NOMO-1 treated with dmso at 0.1 percent for 144 hours (cell line): Measurements from ENCODE around the gene CSNK2A3.

ENCODE experiments used
- DNase-seq: peaks from one replicate; lab custom pipeline; 2025; ENCODE audit not compliant: unreplicated experiment; lab: John Stamatoyannopoulos, UW

The CSNK2A3 gene

DNA sequence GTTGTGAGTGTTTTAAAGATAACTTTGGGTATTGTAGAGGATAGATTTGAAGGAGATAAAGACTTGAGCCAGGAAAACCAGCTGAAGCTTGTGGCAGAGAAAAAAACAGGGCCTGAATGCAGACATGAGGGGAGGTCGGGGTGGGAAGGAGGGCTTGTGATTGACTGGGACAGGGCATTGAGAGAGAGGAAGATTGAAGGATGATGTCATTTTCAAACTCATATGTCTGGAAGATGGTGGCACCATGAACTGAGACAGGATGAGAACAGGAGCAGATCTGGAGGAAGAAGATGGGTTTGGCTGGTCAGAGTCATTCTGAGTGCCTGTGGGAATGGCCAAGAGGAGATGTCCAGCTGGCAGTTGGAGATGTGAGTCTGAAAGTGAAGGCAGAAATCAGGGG, 14.7 kb downstream of the CSNK2A3 start:
- DNase-seq = no peak

DNA sequence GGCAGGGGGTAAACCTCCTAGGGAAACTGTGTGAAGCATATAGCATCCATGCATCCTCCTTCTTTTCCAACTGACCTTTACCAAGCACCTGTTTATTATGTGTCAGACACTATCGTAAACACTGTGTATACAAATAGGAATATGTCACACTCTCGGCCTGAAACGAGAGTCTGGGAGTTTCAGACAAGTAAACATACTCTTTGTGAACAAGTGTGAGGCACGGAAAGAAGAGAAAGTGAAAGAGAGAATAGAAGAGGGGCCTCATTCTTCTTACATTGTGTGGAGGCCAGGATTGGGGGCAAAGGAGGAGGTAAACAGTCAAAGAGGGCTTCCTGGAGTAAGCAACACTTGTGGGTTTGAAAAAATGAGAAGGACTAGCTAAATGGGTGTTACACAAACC, 16.4 kb downstream of the CSNK2A3 start:
- no peak for DNase-seq

DNA sequence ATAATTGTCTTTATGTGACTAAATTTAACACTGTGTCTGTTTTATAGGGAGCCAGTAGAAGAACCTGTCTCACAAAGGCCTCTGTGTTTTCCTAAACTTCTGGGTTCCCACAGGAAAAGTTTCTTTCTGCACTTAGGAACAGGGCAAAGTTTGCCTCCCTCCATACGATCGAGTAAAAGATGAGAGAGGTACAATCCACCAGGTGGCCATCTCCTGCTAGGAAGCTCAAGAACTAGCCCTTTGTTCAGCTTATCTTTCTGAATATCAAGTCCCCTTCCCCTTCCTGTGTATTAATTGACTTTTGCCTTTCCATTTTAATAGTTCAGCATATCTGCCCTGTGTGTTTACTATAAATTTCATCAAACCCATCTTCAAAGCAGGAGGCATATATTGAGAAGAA, 18.0 kb downstream of the CSNK2A3 start:
- no peak for DNase-seq

DNA sequence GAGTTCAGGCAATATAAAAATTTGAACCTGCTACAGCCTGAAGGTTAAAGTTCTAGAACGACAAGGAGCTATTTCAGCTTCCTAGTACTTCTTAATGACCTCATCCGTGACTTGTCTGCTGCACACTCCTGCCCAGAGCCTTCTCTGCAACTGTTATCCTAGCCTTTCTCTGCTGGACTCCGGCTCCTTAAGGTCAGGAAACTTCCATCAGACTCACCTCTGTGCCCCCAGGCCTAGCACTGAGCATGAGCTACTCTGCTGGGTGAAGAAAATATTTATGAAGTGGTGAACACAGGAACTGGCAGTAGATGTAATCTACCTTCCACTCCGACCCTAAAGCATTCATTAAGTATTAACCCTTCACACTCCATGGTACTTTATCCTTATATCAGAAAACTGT, 18.4 kb downstream of the CSNK2A3 start:
- DNase-seq = no peak

- no peak for DNase-seq
Measured at GRCh38 chr11:11332141-11332710, 20.8 kb downstream of the CSNK2A3 start.

DNA sequence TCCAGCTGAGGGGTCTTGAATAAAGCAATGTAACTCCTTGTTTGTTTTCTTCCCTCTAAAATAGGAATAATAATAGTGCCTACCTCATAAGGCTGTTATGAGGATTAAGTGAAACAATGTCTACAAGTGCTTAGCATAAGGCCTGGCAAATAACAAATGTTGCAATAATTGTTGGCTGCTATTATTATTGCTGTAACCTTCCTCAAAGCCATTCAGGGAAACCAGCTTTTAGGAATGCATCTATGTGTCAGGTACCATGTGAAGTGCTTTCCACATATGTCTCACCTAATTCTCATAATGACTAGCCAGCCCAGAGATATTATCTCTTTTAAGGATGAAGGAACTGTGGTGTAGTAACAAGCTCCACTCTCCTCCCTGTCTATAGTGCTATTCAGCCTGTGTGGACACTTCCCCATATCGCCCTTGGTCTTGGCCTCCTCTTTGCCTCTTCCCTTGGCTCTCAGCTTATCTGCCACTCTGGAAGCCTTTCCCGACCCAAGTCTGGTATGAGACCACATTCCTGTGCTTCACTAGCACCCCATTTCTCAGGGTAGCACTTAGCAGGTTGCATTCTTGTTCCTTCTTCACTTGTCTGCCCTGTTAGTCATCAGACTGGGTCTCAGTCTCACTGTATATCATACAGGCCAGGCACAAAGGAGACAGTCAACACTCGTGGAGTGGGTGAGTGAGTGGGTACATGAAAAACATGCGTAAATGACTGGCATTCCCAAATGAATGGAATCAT, 23.8 kb downstream of the CSNK2A3 start:
- no peak for DNase-seq

GRCh38 chr11:11324090-11324489, 29.0 kb downstream of the CSNK2A3 start:
- DNase-seq = no peak

DNA sequence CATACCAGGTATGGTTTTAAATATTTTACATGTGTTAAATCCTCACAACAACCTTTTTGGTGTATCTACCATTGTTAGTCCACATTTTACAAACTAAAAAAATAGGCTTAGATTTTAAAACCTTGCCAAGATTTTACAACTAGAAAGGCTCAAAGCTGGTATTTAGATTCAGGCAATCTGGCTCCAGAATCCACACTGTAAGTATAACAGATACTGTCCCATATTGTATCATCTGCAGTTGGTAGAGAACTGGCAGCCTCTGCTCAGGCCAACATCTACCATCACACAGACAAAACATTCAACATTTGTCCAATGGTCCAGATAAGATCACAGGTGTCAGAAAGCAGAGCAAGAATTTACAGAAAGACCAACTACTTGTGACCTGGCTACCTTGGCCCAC, 30.9 kb downstream of the CSNK2A3 start:
- DNase-seq = no peak

GRCh38 chr11:11320825-11321224, 32.2 kb downstream of the CSNK2A3 start:
- no peak for DNase-seq

GRCh38 chr11:11318961-11319360, 34.1 kb downstream of the CSNK2A3 start:
- DNase-seq = peak; percentile 91

GRCh38 chr11:11318461-11318860, 34.6 kb downstream of the CSNK2A3 start:
- no peak for DNase-seq

- DNase-seq = no peak
Measured at GRCh38 chr11:11316651-11317230, 36.3 kb downstream of the CSNK2A3 start.

DNA sequence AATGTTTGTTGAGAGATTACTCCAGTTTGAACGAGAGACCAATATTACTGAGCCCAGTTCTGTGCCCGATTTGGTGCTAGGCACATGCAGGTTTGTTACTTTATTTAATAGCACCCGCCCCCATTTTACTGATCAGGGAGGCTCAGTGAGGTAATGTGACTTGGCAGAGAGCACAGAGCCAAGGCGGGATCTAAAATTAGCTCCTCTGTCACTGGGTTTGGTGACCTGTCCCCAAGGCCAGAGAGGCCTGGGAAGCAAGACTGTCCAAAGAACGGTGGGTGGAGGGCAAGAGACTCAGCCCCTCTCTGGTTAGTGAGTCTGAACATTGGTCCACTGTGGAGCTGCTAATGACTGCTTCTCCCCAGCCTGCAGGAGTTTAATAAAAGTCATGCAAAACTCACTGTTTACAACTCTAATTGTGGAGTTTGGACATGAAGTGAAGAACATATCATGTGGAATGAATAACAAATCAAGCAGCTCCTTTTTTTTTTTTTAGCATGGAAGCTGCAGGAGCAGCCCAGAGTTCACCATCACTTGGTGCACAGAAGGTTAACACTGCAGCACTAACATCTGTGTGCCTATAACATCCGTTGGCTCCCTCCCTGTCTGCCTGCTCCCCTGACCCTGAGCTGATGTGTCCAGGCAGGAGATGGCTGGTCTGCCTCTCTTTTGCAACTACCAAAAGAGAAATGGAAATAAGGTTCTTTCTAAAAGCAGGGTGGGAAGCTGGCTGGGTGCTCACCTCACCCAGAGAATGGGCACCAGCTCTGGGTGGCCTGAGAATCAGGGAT, 39.0 kb downstream of the CSNK2A3 start:
- no peak for DNase-seq

DNA sequence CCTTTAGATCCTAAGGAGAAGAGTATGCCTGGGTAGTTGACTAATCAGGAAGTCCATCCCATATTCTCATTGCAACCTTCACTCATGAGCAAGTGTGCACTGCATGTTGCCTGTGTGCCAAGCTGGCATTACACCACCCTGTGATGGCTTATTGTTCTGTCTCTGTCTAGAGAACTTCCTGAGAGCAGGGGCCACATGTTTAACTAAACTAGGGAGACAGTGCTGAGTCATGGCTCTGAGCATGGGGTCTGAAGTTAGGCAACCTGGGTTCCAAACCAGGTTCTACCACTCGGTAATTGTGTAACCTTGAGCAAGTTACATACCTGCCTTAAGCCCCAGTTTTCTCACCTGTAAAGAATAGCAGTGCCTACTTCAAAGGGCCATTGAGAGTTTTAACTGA, 39.6 kb downstream of the CSNK2A3 start:
- DNase-seq = peak; percentile 5

GRCh38 chr11:11312738-11313137, 40.3 kb downstream of the CSNK2A3 start:
- DNase-seq = no peak

DNA sequence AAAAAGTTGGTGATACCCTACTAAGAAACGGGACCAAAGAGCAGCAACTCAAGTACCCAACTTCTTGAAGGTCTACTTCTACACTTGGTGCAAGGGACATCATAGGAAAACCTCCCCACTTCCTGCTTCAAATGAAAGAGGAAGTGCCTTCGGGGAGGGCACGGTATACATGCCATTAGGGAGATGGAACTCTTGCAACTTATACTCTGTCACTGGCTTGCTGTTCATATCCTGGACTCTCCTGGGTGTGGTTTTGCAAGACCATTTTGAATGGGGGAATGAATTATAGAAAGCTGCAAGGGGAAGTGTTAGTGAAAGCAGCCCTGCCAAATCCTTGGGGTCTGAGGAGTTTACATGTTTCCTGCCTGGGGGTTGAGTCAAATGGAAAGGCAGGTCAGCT, 41.9 kb downstream of the CSNK2A3 start:
- DNase-seq = peak; percentile 82

DNA sequence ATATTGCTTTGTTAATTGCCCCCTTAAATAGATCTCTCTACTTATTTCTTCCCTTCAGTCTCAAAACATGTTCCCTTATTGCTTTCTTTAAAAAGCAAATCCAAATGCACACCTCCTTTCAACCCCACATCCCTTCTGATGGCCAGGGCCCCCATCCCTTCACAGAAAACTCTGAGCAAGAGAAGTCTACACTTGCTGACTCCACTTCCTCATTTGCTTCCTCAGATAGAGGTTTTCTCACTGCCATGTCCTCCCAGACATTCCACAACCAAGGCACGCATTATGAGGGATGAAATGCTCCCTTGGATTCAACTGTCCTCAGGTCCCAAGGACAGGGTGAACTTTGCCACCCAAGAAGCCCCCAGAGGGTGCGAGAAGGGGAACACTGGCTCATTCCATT, 43.1 kb downstream of the CSNK2A3 start:
- no peak for DNase-seq

DNA sequence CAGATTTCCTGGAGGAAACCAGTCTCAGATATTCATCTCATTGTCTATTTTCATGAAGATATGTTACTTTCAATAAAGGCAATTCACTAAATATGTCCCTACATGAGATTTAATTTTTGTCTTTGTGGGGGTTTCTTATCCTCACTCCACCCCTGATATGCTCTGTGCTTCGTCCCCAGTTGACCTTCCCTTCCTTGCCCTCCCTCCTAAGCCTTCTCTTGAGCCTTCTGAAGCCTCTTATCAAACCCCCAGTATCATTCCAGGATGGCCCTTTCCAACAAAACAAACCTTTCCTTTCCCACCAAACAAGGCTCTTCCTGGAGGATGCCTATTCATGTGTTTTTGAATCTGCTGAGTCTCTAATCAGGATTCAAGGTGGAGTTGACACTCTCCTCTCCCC, 44.8 kb downstream of the CSNK2A3 start:
- no peak for DNase-seq

GRCh38 chr11:11306855-11307254, 46.2 kb downstream of the CSNK2A3 start:
- no peak for DNase-seq

GRCh38 chr11:11304550-11304949, 48.5 kb downstream of the CSNK2A3 start:
- DNase-seq = no peak

DNA sequence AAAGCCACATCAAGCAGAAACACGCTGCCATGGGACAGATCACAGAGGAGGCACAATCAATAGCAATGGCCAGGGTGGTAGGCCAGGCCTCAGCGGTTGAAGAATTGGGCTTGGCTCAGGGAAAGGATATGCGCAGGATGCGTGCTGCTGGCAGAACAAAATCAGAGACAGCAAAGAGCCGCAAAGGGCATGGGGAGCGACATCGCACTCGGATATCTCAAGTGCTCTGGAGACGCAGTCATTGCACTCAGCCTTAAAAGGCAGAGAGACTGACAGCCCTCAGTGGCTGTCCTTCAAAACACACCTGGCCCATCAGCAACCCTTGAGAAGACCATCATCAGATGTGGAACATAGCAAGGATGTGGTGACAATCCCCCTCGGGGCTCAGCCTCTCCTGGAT, 50.5 kb downstream of the CSNK2A3 start:
- no peak for DNase-seq
